K562 (cell line): ENCODE results near the gene CRKL. TPM values are rescaled to one million over a fixed set of nuclear protein-coding genes. Genes with fewer than 3 reads are reported as not detected.

ENCODE experiments used
- CBX1 ChIP-seq: sonication (generic); IDR thresholded peaks from 2 replicates; pipeline ENCODE4 v1.6.1; 2016; ENCODE audit warnings: antibody characterized with exemption, low read depth, mild to moderate bottlenecking
- EZH2 ChIP-seq: IDR thresholded peaks from 2 replicates; pipeline ENCODE4 v1.6.1; 2012; ENCODE audit warnings: low read depth, mild to moderate bottlenecking, inconsistent platforms, low read length, borderline replicate concordance
- FOSL1 ChIP-seq: fragments of 200-800 bp; sonication (Bioruptor generic); conservative IDR thresholded peaks from 2 replicates; pipeline ENCODE4 v1.6.1; 2016; ENCODE audit warnings: missing genetic modification characterization, missing compliant biosample characterization
- GTF2A2 ChIP-seq: IDR thresholded peaks from 2 replicates; pipeline ENCODE4 v1.6.1; 2016; ENCODE audit warnings: mild to moderate bottlenecking, missing genetic modification characterization, missing compliant biosample characterization
- KDM4B ChIP-seq, 2 experiments: fragments of 450-650 bp in 1 of 2; sonication (generic) in 1 of 2; IDR thresholded peaks; 2 replicates each; pipeline ENCODE4 v1.6.1; 2016 to 2017; ENCODE audit warnings: borderline replicate concordance in 2 of 2, antibody characterized with exemption in 1 of 2, low read depth in 1 of 2, mild to moderate bottlenecking in 1 of 2
- MTA3 ChIP-seq: fragments of 450-650 bp; formaldehyde crosslinking; IDR thresholded peaks from 2 replicates; pipeline ENCODE4 v1.6.1; 2017; ENCODE audit warnings: mild to moderate bottlenecking, borderline replicate concordance
- MXI1 ChIP-seq: IDR thresholded peaks from 2 replicates; pipeline ENCODE4 v1.6.1; 2011; ENCODE audit warnings: low read depth, mild to moderate bottlenecking, improper control_type of control experiment, low read length
- NBN ChIP-seq: fragments of 450-650 bp; IDR thresholded peaks from 2 replicates; pipeline ENCODE4 v1.6.1; 2016; ENCODE audit warnings: low read depth, mild to moderate bottlenecking
- OTX1 ChIP-seq: fragments of 450-650 bp; formaldehyde crosslinking; IDR thresholded peaks from 2 replicates; pipeline ENCODE4 v1.4.0; 2022; ENCODE audit warnings: mild to moderate bottlenecking
- PHF21A ChIP-seq: fragments of 450-650 bp; IDR thresholded peaks from 2 replicates; pipeline ENCODE4 v1.6.1; 2017; ENCODE audit warnings: low read depth, borderline replicate concordance
- POLR2AphosphoS5 ChIP-seq: IDR thresholded peaks from 2 replicates; pipeline ENCODE4 v1.6.1; 2011; ENCODE audit warnings: mild to moderate bottlenecking, low read depth, low read length, moderate library complexity; ENCODE audit not compliant: control insufficient read depth, insufficient read depth
- RAD21 ChIP-seq, 2 experiments: fragments of 250-450 bp in 1 of 2; fragments of 450-650 bp in 1 of 2; sonication (Bioruptor Pico) in 1 of 2; formaldehyde crosslinking in 1 of 2; IDR thresholded peaks in 1 of 2; conservative IDR thresholded peaks in 1 of 2; 2 replicates each; pipeline versions ENCODE4 v1.4.0 to v1.8.0; 2020 to 2022; ENCODE audit warnings: mild to moderate bottlenecking in 2 of 2, moderate library complexity in 1 of 2
- SAFB2 ChIP-seq: fragments of 200-400 bp; formaldehyde crosslinking; IDR thresholded peaks from 2 replicates; pipeline ENCODE4 v1.6.1; 2018; ENCODE audit warnings: borderline replicate concordance, low read length, low read depth, moderate library complexity; ENCODE audit not compliant: severe bottlenecking
- SETDB1 ChIP-seq: IDR thresholded peaks from one replicate; pipeline ENCODE4 v1.6.1; 2012; ENCODE audit warnings: low read length, control low read depth, inconsistent platforms
- SIX5 ChIP-seq, 2 experiments: IDR thresholded peaks; 2 replicates each; pipeline ENCODE4 v1.6.1; 2011; ENCODE audit warnings: low read length in 2 of 2, borderline replicate concordance in 1 of 2, low read depth in 1 of 2, mild to moderate bottlenecking in 1 of 2, moderate library complexity in 1 of 2; ENCODE audit not compliant: insufficient read depth in 1 of 2
- SRSF7 ChIP-seq: fragments of 200-400 bp; formaldehyde crosslinking; optimal IDR thresholded peaks from 2 replicates; pipeline ENCODE3; 2017; ENCODE audit warnings: mild to moderate bottlenecking, low read depth, low read length
- TSC22D4 ChIP-seq: fragments of 450-650 bp; IDR thresholded peaks from 2 replicates; pipeline ENCODE4 v1.6.1; 2016; ENCODE audit warnings: missing genetic modification characterization, missing biosample characterization, control low read depth
- WHSC1 ChIP-seq: IDR thresholded peaks from one replicate; pipeline ENCODE4 v1.6.1; 2012; ENCODE audit warnings: low read length, control low read depth, inconsistent platforms
- XRCC3 ChIP-seq: fragments of 450-650 bp; IDR thresholded peaks from 2 replicates; pipeline ENCODE4 v1.6.1; 2017; ENCODE audit warnings: mild to moderate bottlenecking, moderate library complexity
- ZC3H4 ChIP-seq: sonication (generic); formaldehyde crosslinking; IDR thresholded peaks from 2 replicates; pipeline ENCODE4 v1.9.0; 2021; ENCODE audit warnings: missing genetic modification reagents, borderline replicate concordance
- ZNF140 ChIP-seq: fragments of 250-450 bp; sonication (Bioruptor Pico); IDR thresholded peaks from 2 replicates; pipeline ENCODE4 v1.8.0; 2021; ENCODE audit warnings: moderate library complexity, mild to moderate bottlenecking, inconsistent platforms
- ZNF253 ChIP-seq: fragments of 250-450 bp; sonication (Bioruptor Pico); conservative IDR thresholded peaks from 2 replicates; pipeline ENCODE4 v1.6.1; 2021; ENCODE audit warnings: mild to moderate bottlenecking
- ZNF695 ChIP-seq: fragments of 450-650 bp; formaldehyde crosslinking; IDR thresholded peaks from 2 replicates; pipeline ENCODE4 v1.4.0; 2020; ENCODE audit warnings: mild to moderate bottlenecking, moderate library complexity
- ZNF696 ChIP-seq: fragments of 250-450 bp; sonication (Bioruptor Pico); conservative IDR thresholded peaks from 2 replicates; pipeline ENCODE4 v1.4.0; 2020; ENCODE audit warnings: mild to moderate bottlenecking, moderate library complexity
- ZSCAN29 ChIP-seq: fragments of 450-650 bp; IDR thresholded peaks from 2 replicates; pipeline ENCODE4 v1.6.1; 2017
- polyA plus RNA-seq, 8 experiments: library from polyadenylated mRNA; depleted of rRNA in 4 of 8; stranded (reverse) in 5 of 8; unstranded in 3 of 8; fragments of >200 nt; fragmentation: Nextera tagmentation in 2 of 8; fragmentation: Illumina TruSeq in 1 of 8; extraction: Ambion mirVana in 2 of 8; extraction: Trizol in 1 of 8; gene quantifications; 2 replicates each; pipeline versions ENCODE4 v1.2.1 to v1.2.3, GENCODE V29; 2011 to 2014; ENCODE audit warnings: inconsistent platforms in 1 of 8, missing spikeins in 1 of 8
- total RNA-seq, 7 experiments: library from RNA; depleted of rRNA in 6 of 7; stranded (reverse); fragments of >200 nt in 6 of 7; fragmentation: Illumina TruSeq in 2 of 7; extraction: Trizol in 2 of 7; gene quantifications; 2 replicates each; pipeline versions ENCODE4 v1.2.1 to v1.2.3, GENCODE V29; 2011 to 2021; ENCODE audit warnings: low replicate concordance in 1 of 7
- TF ChIP-seq, protein P1 (sequence below): fragments of 250-450 bp; sonication (Bioruptor Pico); IDR thresholded peaks from 2 replicates; pipeline ENCODE4 v1.6.1; 2021; ENCODE audit warnings: mild to moderate bottlenecking
- TF ChIP-seq, protein P2 (sequence below): fragments of 250-450 bp; sonication (Bioruptor Pico); IDR thresholded peaks from 2 replicates; pipeline ENCODE4 v1.5.0; 2021
- TF ChIP-seq, protein P3 (sequence below): fragments of 250-450 bp; sonication (Bioruptor Pico); IDR thresholded peaks from 2 replicates; pipeline ENCODE4 v1.4.0; 2020

CRKL gene
- total and polyA plus RNA-seq, 9 of the 15 experiments (the other 6 are each of a cell fraction or from before 2014, with no cell fraction given), result 100 to 263 (median 124) TPM

- TF ChIP-seq SIX5 (IDR thresholded peaks at IDR 0.05; ENCODE audit: borderline replicate concordance in 1 of 2, insufficient read depth in 1 of 2, low read depth in 1 of 2, low read length in 2 of 2) (no peak), TSC22D4 (tag) (no peak), KDM4B (IDR thresholded peaks at IDR 0.05; ENCODE audit: borderline replicate concordance in 2 of 2, low read depth in 1 of 2) (no peak), NBN (no peak), ZNF140 (CRISPR knock-in tag) (no peak), ZNF695 (CRISPR knock-in tag) (peak; percentile 52; the same call in 1 of the 2 replicates), SRSF7 (no peak), FOSL1 (tag) (no peak), SETDB1 (peak; percentile 54), ZSCAN29 (no peak), XRCC3 (no peak), ZC3H4 (CRISPR knock-in tag) (no peak), PHF21A (no peak), ZNF253 (CRISPR knock-in tag) (0 out of 2 replicates have a peak, but pooled peaks have one; percentile 46), ZNF696 (0 out of 2 replicates have a peak, but pooled peaks have one; percentile 67), OTX1 (CRISPR knock-in tag) (no peak; the same call in none of the 2 replicates), EZH2 (no peak), MTA3 (no peak), GTF2A2 (tag) (no peak), POLR2AphosphoS5 (no peak), MXI1 (no peak), WHSC1 (no peak), CBX1 (no peak), SAFB2 (no peak), RAD21 (CRISPR knock-in tag; conservative IDR thresholded peaks at IDR 0.05 in 1 of 2, IDR thresholded peaks at IDR 0.05 in 1 of 2) (no peak)
- TF ChIP-seq, protein P1, sequence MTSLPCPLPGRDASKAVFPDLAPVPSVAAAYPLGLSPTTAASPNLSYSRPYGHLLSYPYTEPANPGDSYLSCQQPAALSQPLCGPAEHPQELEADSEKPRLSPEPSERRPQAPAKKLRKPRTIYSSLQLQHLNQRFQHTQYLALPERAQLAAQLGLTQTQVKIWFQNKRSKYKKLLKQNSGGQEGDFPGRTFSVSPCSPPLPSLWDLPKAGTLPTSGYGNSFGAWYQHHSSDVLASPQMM (CRISPR knock-in tag), result no peak
- TF ChIP-seq, protein P2, sequence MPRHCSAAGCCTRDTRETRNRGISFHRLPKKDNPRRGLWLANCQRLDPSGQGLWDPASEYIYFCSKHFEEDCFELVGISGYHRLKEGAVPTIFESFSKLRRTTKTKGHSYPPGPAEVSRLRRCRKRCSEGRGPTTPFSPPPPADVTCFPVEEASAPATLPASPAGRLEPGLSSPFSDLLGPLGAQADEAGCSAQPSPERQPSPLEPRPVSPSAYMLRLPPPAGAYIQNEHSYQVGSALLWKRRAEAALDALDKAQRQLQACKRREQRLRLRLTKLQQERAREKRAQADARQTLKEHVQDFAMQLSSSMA, result no peak
- TF ChIP-seq, protein P3, sequence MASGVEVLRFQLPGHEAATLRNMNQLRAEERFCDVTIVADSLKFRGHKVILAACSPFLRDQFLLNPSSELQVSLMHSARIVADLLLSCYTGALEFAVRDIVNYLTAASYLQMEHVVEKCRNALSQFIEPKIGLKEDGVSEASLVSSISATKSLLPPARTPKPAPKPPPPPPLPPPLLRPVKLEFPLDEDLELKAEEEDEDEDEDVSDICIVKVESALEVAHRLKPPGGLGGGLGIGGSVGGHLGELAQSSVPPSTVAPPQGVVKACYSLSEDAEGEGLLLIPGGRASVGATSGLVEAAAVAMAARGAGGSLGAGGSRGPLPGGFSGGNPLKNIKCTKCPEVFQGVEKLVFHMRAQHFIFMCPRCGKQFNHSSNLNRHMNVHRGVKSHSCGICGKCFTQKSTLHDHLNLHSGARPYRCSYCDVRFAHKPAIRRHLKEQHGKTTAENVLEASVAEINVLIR (CRISPR knock-in tag), result no peak
These were observed 81.5 kb downstream of the CRKL start (continued) for GRCh38 chr22:20998411-20999336.
